CD4-positive, alpha-beta T cell treated with Interleukin-10 for 1 hour (primary cell): Measurements from ENCODE around the gene OSBPL1A.

Source experiments
- DNase-seq: peaks from one replicate; pipeline ENCODE4 v3.0.0-alpha.2; 2020

OSBPL1A gene

GRCh38 chr18:24114924-24115549 lies 282.6 kb downstream of the OSBPL1A start:
- no peak for DNase-seq

GRCh38 chr18:24112874-24113615 lies 284.6 kb downstream of the OSBPL1A start:
- no peak for DNase-seq

GRCh38 chr18:24112464-24112863 lies 285.2 kb downstream of the OSBPL1A start:
- DNase-seq, result no peak
